ENCODE measurements around the gene C17orf107.

Gene C17orf107

DNA sequence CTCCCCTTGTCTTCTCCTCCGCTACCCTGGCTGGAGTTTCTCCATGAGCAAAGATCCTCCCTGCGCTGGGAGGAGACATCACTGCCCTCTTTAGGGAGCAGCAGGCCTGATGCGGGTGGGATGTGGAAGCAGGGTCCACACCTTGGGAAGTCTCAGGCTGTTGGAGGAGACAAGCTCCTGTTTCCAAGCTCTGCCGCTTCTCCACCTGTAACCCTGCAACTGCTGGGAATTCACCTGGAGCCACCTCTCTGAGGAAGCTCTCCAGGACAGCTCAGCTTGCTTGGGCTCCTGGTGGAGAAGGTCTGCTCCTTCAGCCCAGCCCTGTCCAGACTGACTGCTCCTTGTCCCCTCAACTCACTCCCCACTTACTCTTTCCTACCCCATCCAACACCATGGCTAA, 14.8 kb upstream of the C17orf107 start:
- Histone ChIP-seq H3K4me3 (replicated peaks; ENCODE audit: insufficient read depth, low read length) (no peak overlapping the region), H3K27me3 (ENCODE audit: insufficient read depth, poor library complexity, severe bottlenecking) (no peaks in the 10 kb centered on the region), H3K27ac (replicated peaks) (no peak overlapping the region)
- TF ChIP-seq, protein P1, sequence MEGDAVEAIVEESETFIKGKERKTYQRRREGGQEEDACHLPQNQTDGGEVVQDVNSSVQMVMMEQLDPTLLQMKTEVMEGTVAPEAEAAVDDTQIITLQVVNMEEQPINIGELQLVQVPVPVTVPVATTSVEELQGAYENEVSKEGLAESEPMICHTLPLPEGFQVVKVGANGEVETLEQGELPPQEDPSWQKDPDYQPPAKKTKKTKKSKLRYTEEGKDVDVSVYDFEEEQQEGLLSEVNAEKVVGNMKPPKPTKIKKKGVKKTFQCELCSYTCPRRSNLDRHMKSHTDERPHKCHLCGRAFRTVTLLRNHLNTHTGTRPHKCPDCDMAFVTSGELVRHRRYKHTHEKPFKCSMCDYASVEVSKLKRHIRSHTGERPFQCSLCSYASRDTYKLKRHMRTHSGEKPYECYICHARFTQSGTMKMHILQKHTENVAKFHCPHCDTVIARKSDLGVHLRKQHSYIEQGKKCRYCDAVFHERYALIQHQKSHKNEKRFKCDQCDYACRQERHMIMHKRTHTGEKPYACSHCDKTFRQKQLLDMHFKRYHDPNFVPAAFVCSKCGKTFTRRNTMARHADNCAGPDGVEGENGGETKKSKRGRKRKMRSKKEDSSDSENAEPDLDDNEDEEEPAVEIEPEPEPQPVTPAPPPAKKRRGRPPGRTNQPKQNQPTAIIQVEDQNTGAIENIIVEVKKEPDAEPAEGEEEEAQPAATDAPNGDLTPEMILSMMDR (IDR thresholded peaks at IDR 0.05; ENCODE audit: insufficient read depth, low read length), result no peak
- TF ChIP-seq, protein P2, sequence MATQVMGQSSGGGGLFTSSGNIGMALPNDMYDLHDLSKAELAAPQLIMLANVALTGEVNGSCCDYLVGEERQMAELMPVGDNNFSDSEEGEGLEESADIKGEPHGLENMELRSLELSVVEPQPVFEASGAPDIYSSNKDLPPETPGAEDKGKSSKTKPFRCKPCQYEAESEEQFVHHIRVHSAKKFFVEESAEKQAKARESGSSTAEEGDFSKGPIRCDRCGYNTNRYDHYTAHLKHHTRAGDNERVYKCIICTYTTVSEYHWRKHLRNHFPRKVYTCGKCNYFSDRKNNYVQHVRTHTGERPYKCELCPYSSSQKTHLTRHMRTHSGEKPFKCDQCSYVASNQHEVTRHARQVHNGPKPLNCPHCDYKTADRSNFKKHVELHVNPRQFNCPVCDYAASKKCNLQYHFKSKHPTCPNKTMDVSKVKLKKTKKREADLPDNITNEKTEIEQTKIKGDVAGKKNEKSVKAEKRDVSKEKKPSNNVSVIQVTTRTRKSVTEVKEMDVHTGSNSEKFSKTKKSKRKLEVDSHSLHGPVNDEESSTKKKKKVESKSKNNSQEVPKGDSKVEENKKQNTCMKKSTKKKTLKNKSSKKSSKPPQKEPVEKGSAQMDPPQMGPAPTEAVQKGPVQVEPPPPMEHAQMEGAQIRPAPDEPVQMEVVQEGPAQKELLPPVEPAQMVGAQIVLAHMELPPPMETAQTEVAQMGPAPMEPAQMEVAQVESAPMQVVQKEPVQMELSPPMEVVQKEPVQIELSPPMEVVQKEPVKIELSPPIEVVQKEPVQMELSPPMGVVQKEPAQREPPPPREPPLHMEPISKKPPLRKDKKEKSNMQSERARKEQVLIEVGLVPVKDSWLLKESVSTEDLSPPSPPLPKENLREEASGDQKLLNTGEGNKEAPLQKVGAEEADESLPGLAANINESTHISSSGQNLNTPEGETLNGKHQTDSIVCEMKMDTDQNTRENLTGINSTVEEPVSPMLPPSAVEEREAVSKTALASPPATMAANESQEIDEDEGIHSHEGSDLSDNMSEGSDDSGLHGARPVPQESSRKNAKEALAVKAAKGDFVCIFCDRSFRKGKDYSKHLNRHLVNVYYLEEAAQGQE (IDR thresholded peaks at IDR 0.05; ENCODE audit: insufficient replicate concordance, low read depth), result no peak
- no peak for DNase-seq (ENCODE audit: low read depth in 1 of 2, low spot score in 1 of 2)

- no peak for DNase-seq (ENCODE audit: low read depth in 1 of 2, low spot score in 1 of 2)
- no peak overlapping the region for H3K27ac ChIP-seq (replicated peaks)
- TF ChIP-seq GABPA (IDR thresholded peaks at IDR 0.05; ENCODE audit: low read depth), result no peak
- TF ChIP-seq POLR2AphosphoS5 (IDR thresholded peaks at IDR 0.05; ENCODE audit: low read depth), result no peak
- TF ChIP-seq, protein P1 (IDR thresholded peaks at IDR 0.05; ENCODE audit: insufficient read depth, low read length), result no peak
- TF ChIP-seq SPI1 (IDR thresholded peaks at IDR 0.05; ENCODE audit: borderline replicate concordance, low read depth), result no peak
- TF ChIP-seq, protein P2 (IDR thresholded peaks at IDR 0.05; ENCODE audit: insufficient replicate concordance, low read depth), result no peak
These were observed 12.5 kb upstream of the C17orf107 start for GRCh38 chr17:4886830-4887229.

DNA sequence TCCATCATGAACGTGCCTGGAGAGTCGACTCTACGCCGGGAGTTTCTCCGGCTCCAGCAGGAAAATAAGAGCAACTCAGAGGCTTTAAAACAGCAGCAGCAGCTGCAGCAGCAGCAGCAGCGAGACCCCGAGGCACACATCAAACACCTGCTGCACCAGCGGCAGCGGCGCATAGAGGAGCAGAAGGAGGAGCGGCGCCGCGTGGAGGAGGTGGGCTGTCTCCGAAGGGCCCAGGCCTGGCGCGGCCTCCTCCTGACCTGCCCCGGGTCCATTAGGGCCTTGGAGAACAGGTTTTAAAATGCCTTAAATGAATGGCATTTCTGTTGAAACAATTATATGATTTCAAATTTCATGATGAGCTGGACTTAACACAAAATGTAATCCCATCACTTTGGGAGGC, 11.8 kb upstream of the C17orf107 start:
- DNase-seq (ENCODE audit: low read depth in 1 of 2, low spot score in 1 of 2), result no peak
- TF ChIP-seq GABPA (IDR thresholded peaks at IDR 0.05; ENCODE audit: low read depth) (no peak), SPI1 (IDR thresholded peaks at IDR 0.05; ENCODE audit: borderline replicate concordance, low read depth) (no peak), POLR2AphosphoS5 (IDR thresholded peaks at IDR 0.05; ENCODE audit: low read depth) (no peak)
- TF ChIP-seq, protein P1 (IDR thresholded peaks at IDR 0.05; ENCODE audit: insufficient read depth, low read length), result no peak
- TF ChIP-seq, protein P2 (IDR thresholded peaks at IDR 0.05; ENCODE audit: insufficient replicate concordance, low read depth), result no peak

More at GRCh38 chr17:4886830-4887229, 12.5 kb upstream of the C17orf107 start:
- Histone ChIP-seq H3K4me3 (replicated peaks; ENCODE audit: insufficient read depth, low read length) (no peak overlapping the region), H3K27me3 (ENCODE audit: insufficient read depth, poor library complexity, severe bottlenecking) (no peaks in the 10 kb centered on the region)

More for the DNA sequence above, 11.8 kb upstream of the C17orf107 start:
- H3K27me3 ChIP-seq (ENCODE audit: insufficient read depth, poor library complexity, severe bottlenecking), result no peaks in the 10 kb centered on the region
- H3K4me3 ChIP-seq (replicated peaks; ENCODE audit: insufficient read depth, low read length), result no peak overlapping the region
- no peak overlapping the region for H3K27ac ChIP-seq (replicated peaks)

All from HL-60 (cell line).